IMR-90 (cell line): ENCODE results near the gene CNTLN.

Experiments
- CTCF ChIP-seq: conservative IDR thresholded peaks from 2 replicates; pipeline ENCODE4 v1.5.1; 2012; ENCODE audit warnings: mild to moderate bottlenecking, low read depth, low read length, improper control_type of control experiment
- FOS ChIP-seq: fragments of 150-350 bp; IDR thresholded peaks from 2 replicates; pipeline ENCODE4 v1.6.1; 2016; ENCODE audit warnings: low read depth, low read length
- MAFK ChIP-seq: IDR thresholded peaks from 2 replicates; pipeline ENCODE4 v1.6.1; 2012; ENCODE audit warnings: low read depth, low read length, improper control_type of control experiment
- POLR2A ChIP-seq: IDR thresholded peaks from 2 replicates; pipeline ENCODE4 v1.6.1; 2012; ENCODE audit warnings: mild to moderate bottlenecking, low read depth, low read length
- RAD21 ChIP-seq: IDR thresholded peaks from 2 replicates; pipeline ENCODE4 v1.6.1; 2012; ENCODE audit warnings: low read length, improper control_type of control experiment
- USF2 ChIP-seq: fragments of 150-350 bp; IDR thresholded peaks from 2 replicates; pipeline ENCODE4 v1.6.1; 2017; ENCODE audit warnings: mild to moderate bottlenecking, antibody characterized with exemption, low read length, low read depth

GRCh38 chr9:17117372-17117771, 17.5 kb upstream of the CNTLN start:
- no peak for TF ChIP-seq USF2
- no peak for TF ChIP-seq POLR2A
- no peak for TF ChIP-seq CTCF
- no peak for TF ChIP-seq RAD21
- TF ChIP-seq FOS, result no peak
- no peak for TF ChIP-seq MAFK
